ENCODE measurements around the gene XYLT1. TPM values are rescaled to one million over a fixed set of nuclear protein-coding genes. Genes with fewer than 3 reads are reported as not detected.

The XYLT1 gene
- total and polyA plus RNA-seq, 2 of the 13 experiments (the other 11 are each of a cell fraction or from before 2014, with no cell fraction given) = not detected

GRCh38 chr16:17447101-17447569 lies 23.6 kb downstream of the XYLT1 start (continued):
- TF ChIP-seq ZNF646 (CRISPR knock-in tag; IDR thresholded peaks at IDR 0.05) = no peak
- TF ChIP-seq GATAD2A (CRISPR knock-in tag; IDR thresholded peaks at IDR 0.05) = no peak

- 19% methylated on average over 10 of the region's 10 CpGs for WGBS (ENCODE audit: low lambda C conversion rate)
Observed at GRCh38 chr16:17446661-17447060, 24.1 kb downstream of the XYLT1 start.

More at GRCh38 chr16:17446661-17447060, 24.1 kb downstream of the XYLT1 start:
- Histone ChIP-seq H3K4me1 (ENCODE audit: insufficient read depth, low read length) (no peaks in the 10 kb centered on the region), H2AFZ (ENCODE audit: low read length) (no peak overlapping the region), H3K4me3 (replicated peaks in 1 of 3; ENCODE audit: insufficient read depth in 1 of 3, low read depth in 2 of 3, low read length in 3 of 3) (no peak overlapping the region), H3K9me3 (ENCODE audit: low read length) (no peaks in the 10 kb centered on the region), H3K27ac (ENCODE audit: extremely low read length, insufficient read depth, low read length) (no peak overlapping the region), H4K20me1 (ENCODE audit: insufficient read depth, low read length) (no peaks in the 10 kb centered on the region), H3K36me3 (replicated peaks in 1 of 2; ENCODE audit: control insufficient read depth in 1 of 2, insufficient read depth in 2 of 2, low read length in 2 of 2) (no peaks in the 10 kb centered on the region), H3K9ac (ENCODE audit: insufficient read depth, low read depth, low read length) (no peak overlapping the region), H3K27me3 (ENCODE audit: control insufficient read depth in 1 of 2, insufficient read depth in 2 of 2, low read length in 2 of 2) (peaks cover 3 to 24% of the 10 kb centered on the region in 2 experiments; a peak in 3 of 5 replicates), H3K4me2 (ENCODE audit: low read depth, low read length) (no peak overlapping the region), H3K79me2 (ENCODE audit: insufficient read depth, low read length) (no peaks in the 10 kb centered on the region)
- BruUV-seq (replicated peaks) = no TSS peak
- ChIA-PET POLR2A (no interaction called here), CTCF (ENCODE audit: low intra/inter-chr PET ratio, low total read pairs) (no interaction called here)
- ATAC-seq = no peak
- intact Hi-C loops (cut with micrococcal nuclease; ENCODE audit: unreplicated experiment) (no loop called here), in situ Hi-C loops (cut with HindIII; ENCODE audit: extremely low pct_ligation_motif_present, low pct_unique_long_range_greater_than_20kb) (no loop called here)
- no peak for TF ChIP-seq FIP1L1 (IDR thresholded peaks at IDR 0.05; ENCODE audit: borderline replicate concordance, insufficient read depth, low read depth, low read length)
- TF ChIP-seq ZNF232 (CRISPR knock-in tag; IDR thresholded peaks at IDR 0.05; ENCODE audit: borderline replicate concordance) = no peak
- no peak for TF ChIP-seq GPN1 (CRISPR knock-in tag; IDR thresholded peaks at IDR 0.05; ENCODE audit: borderline replicate concordance)
- TF ChIP-seq DNMT3B (CRISPR knock-in tag; conservative IDR thresholded peaks at IDR 0.05) = no peak
- TF ChIP-seq ZNF136 (CRISPR knock-in tag; IDR thresholded peaks at IDR 0.05; ENCODE audit: low read depth) = no peak
- no peak for TF ChIP-seq RCOR2 (CRISPR knock-in tag; IDR thresholded peaks at IDR 0.05)
- TF ChIP-seq RORA (CRISPR knock-in tag; IDR thresholded peaks at IDR 0.05) = no peak
- no peak for TF ChIP-seq ZNF772 (CRISPR knock-in tag; IDR thresholded peaks at IDR 0.05)
- DNase-seq (ENCODE audit: low spot score) = no peak
- FAIRE-seq = no peak

All from HepG2 (cell line).